WTC11 (cell line): ENCODE measurements around the gene COL1A1. TPM values are rescaled to one million over a fixed set of nuclear protein-coding genes. Genes with fewer than 3 reads are reported as not detected.

Source experiments
- ATAC-seq: fragments of 200-7000 bp; cut with Tn5 transposase; 2 replicates; pipeline ENCODE4 v1.10.0; 2021; ENCODE audit warnings: mild to moderate bottlenecking, moderate library complexity
- CTCF ChIA-PET: fragments of 300-600 bp; sonication (Branson Sonifier 250); formaldehyde crosslinking; loops from one replicate; lab custom pipeline; 2021; ENCODE audit warnings: antibody characterized with exemption; lab: Charles Lee
- POLR2A ChIA-PET: fragments of 350-600 bp; sonication (Branson Sonifier 250); formaldehyde crosslinking; loops from one replicate; lab custom pipeline; 2021; ENCODE audit warnings: antibody characterized with exemption; lab: Charles Lee
- DNase-seq: peaks from one replicate; pipeline ENCODE4 v3.0.0; 2021; ENCODE audit warnings: low spot score
- H3K27ac Mint-ChIP-seq: 2 replicates; pipeline ENCODE4 v1.8.0; 2021; ENCODE audit warnings: mixed read lengths
- H3K27me3 Mint-ChIP-seq: 2 replicates; pipeline ENCODE4 v1.8.0; 2021; ENCODE audit warnings: low read depth, mild to moderate bottlenecking, moderate library complexity, mixed read lengths
- H3K36me3 Mint-ChIP-seq: 2 replicates; pipeline ENCODE4 v1.8.0; 2021; ENCODE audit warnings: mixed read lengths
- H3K4me1 Mint-ChIP-seq: 2 replicates; pipeline ENCODE4 v1.8.0; 2022; ENCODE audit warnings: mixed read lengths
- H3K4me3 Mint-ChIP-seq: 2 replicates; pipeline ENCODE4 v1.8.0; 2021; ENCODE audit warnings: mild to moderate bottlenecking, moderate library complexity, mixed read lengths
- H3K9me3 Mint-ChIP-seq: 2 replicates; pipeline ENCODE4 v1.8.0; 2021; ENCODE audit warnings: mixed read lengths
- CBFB ChIP-seq: sonication (generic); formaldehyde crosslinking; IDR thresholded peaks from 2 replicates; pipeline ENCODE4 v1.8.1; 2022; ENCODE audit warnings: mild to moderate bottlenecking, low read depth, missing genetic modification reagents
- ESRRA ChIP-seq: sonication (generic); formaldehyde crosslinking; IDR thresholded peaks from 2 replicates; pipeline ENCODE4 v1.8.1; 2022; ENCODE audit warnings: mild to moderate bottlenecking, missing genetic modification reagents, borderline replicate concordance
- ETV6 ChIP-seq: sonication (generic); formaldehyde crosslinking; IDR thresholded peaks from 2 replicates; pipeline ENCODE4 v1.8.1; 2022; ENCODE audit warnings: mild to moderate bottlenecking, missing genetic modification reagents
- JAZF1 ChIP-seq: fragments of 250-450 bp; sonication (Bioruptor Pico); IDR thresholded peaks from 2 replicates; pipeline ENCODE4 v1.9.0; 2021; ENCODE audit warnings: moderate library complexity, mild to moderate bottlenecking, inconsistent platforms
- KAT7 ChIP-seq: sonication (generic); formaldehyde crosslinking; IDR thresholded peaks from 2 replicates; pipeline ENCODE4 v1.8.1; 2023; ENCODE audit warnings: missing genetic modification reagents, mild to moderate bottlenecking, borderline replicate concordance
- MXD4 ChIP-seq: fragments of 250-450 bp; sonication (Bioruptor Pico); IDR thresholded peaks from 2 replicates; pipeline ENCODE4 v1.8.0; 2021; ENCODE audit warnings: mild to moderate bottlenecking, moderate library complexity, borderline replicate concordance
- NR1H2 ChIP-seq: sonication (generic); formaldehyde crosslinking; IDR thresholded peaks from 2 replicates; pipeline ENCODE4 v1.9.0; 2021; ENCODE audit warnings: mild to moderate bottlenecking, moderate library complexity, missing genetic modification reagents
- OVOL2 ChIP-seq: fragments of 250-450 bp; sonication (Bioruptor Pico); IDR thresholded peaks from 2 replicates; pipeline ENCODE4 v1.9.0; 2021; ENCODE audit warnings: mild to moderate bottlenecking, borderline replicate concordance
- SOX15 ChIP-seq: fragments of 250-450 bp; sonication (Bioruptor Pico); IDR thresholded peaks from 2 replicates; pipeline ENCODE4 v1.9.0; 2021; ENCODE audit warnings: mild to moderate bottlenecking
- TCF7 ChIP-seq: sonication (generic); formaldehyde crosslinking; IDR thresholded peaks from 2 replicates; pipeline ENCODE4 v1.8.0; 2022; ENCODE audit warnings: mild to moderate bottlenecking, low read depth, missing genetic modification reagents, moderate library complexity
- ZNF121 ChIP-seq: sonication (generic); formaldehyde crosslinking; IDR thresholded peaks from 2 replicates; pipeline ENCODE4 v1.8.0; 2023; ENCODE audit warnings: missing genetic modification reagents
- ZNF232 ChIP-seq: sonication (generic); formaldehyde crosslinking; IDR thresholded peaks from 2 replicates; pipeline ENCODE4 v1.8.0; 2022; ENCODE audit warnings: mild to moderate bottlenecking, missing genetic modification reagents
- ZNF317 ChIP-seq: sonication (generic); formaldehyde crosslinking; IDR thresholded peaks from 2 replicates; pipeline ENCODE4 v1.8.1; 2023; ENCODE audit warnings: low read depth, mild to moderate bottlenecking, moderate library complexity, missing genetic modification reagents, borderline replicate concordance
- ZNF396 ChIP-seq: fragments of 250-450 bp; sonication (Bioruptor Pico); IDR thresholded peaks from 2 replicates; pipeline ENCODE4 v1.8.0; 2021; ENCODE audit warnings: mild to moderate bottlenecking, moderate library complexity, borderline replicate concordance
- ZNF416 ChIP-seq: fragments of 250-450 bp; sonication (Bioruptor Pico); IDR thresholded peaks from 2 replicates; pipeline ENCODE4 v1.9.0; 2021; ENCODE audit warnings: mild to moderate bottlenecking, inconsistent platforms
- total RNA-seq: library from RNA; stranded (reverse); gene quantifications from 3 replicates; pipeline ENCODE4 v1.2.3, GENCODE V29; 2021
- TF ChIP-seq, protein P1 (sequence below): sonication (generic); formaldehyde crosslinking; IDR thresholded peaks from 2 replicates; pipeline ENCODE4 v1.8.0; 2022; ENCODE audit warnings: mild to moderate bottlenecking, missing genetic modification reagents
- TF ChIP-seq, protein P2 (sequence below): sonication (generic); formaldehyde crosslinking; IDR thresholded peaks from 2 replicates; pipeline ENCODE4 v1.8.1; 2023; ENCODE audit warnings: mild to moderate bottlenecking, missing genetic modification reagents, borderline replicate concordance
- TF ChIP-seq, protein P3 (sequence below): fragments of 250-450 bp; sonication (Bioruptor Pico); IDR thresholded peaks from 2 replicates; pipeline ENCODE4 v1.9.0; 2021; ENCODE audit warnings: mild to moderate bottlenecking
- TF ChIP-seq, protein P4 (sequence below): sonication (generic); formaldehyde crosslinking; IDR thresholded peaks from 2 replicates; pipeline ENCODE4 v1.8.1; 2023; ENCODE audit warnings: mild to moderate bottlenecking, missing genetic modification reagents
- TF ChIP-seq, protein P5 (sequence below): sonication (generic); formaldehyde crosslinking; IDR thresholded peaks from 2 replicates; pipeline ENCODE4 v1.8.0; 2023; ENCODE audit warnings: missing genetic modification reagents, mild to moderate bottlenecking, borderline replicate concordance
- TF ChIP-seq, protein P6 (sequence below): sonication (generic); formaldehyde crosslinking; IDR thresholded peaks from 2 replicates; pipeline ENCODE4 v1.8.1; 2022; ENCODE audit warnings: low read depth, mild to moderate bottlenecking, moderate library complexity, missing genetic modification reagents, borderline replicate concordance

Gene COL1A1
- total RNA-seq, 1 experiment from 2014 or later, result 52.1 TPM

DNA sequence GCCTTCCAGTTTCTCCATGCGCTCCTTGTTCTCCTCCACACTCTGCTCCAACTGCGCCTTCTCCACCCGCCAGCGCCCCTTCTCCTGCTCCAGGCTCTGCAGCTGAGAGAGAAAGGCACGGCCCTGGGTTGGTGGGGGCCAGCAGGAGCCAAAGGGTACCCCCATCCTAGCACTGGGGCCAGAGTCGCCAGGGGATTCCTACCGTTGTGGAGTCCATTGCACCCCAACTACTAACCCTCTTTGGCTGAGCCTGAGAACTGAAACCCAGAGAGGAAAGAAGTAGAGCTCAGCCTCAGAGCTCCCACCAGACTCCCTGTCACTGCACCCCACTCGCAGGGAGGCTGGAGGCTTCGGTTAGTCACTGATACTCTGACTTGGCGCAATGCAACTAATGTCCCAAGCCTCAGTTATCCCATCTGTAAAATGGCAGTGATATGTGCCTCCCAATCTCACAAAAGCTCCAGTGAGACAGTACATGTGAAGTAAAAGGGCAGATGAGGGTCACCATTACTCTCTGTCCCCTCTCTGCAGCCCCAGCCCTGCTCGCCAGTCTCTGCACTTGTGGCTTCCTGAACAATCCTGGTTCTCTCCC, 65.2 kb downstream of the COL1A1 start:
- CTCF ChIA-PET, result interaction anchor here (0.7 to 1.9 kb wide), 9 partner anchors 10 to 261 kb away, joined by 3 to 10 read pairs (median 4); partner anchors contain the start of gene LRRC59
- H3K27me3 Mint-ChIP-seq, result peaks cover 12% of the 10 kb centered on the region
- POLR2A ChIA-PET, result no interaction called here

DNA sequence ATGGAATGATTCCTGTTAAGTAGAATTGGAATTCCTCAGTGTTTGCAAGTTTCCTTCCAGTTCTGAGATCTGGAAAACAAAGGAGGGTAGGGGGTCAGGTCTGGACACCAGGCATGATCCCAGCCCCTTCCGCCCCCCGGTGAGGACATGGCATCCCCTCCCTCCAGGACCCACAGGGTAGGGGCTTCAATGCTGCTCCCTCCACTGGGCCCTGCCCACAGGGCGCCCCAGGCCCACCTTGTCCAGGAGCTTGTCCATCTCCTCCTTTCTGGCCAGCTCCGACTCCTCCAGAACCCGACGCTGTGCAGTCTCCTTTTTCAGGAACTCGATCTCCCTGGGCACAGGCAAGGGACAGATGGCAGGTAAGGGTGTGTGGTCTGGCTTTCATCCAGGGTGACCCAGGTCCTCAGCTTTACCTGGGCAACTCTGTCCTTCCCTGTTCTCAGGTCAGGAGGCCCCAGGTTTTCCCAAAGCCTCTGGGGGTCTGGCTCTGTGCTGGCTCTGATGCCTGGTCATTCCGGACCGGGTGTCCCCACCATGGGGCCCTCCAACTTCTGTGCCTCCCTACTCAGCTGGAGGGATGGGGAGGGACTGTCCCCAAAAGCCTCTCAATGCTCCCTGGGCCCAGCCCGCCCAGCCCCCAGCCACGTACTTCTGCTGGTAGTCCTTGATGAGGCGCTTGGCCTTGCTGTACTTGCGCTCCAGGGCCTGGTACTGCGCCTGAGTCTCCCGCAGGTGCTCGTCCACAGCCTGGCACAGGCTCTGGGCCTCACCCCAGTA, 65.9 kb downstream of the COL1A1 start:
- Mint-ChIP-seq H3K27me3 (peaks cover 19% of the 10 kb centered on the region), H3K9me3 (no peaks in the 10 kb centered on the region), H3K4me1 (peaks cover 39% of the 10 kb centered on the region), H3K27ac (no peak overlapping the region), H3K36me3 (peaks cover 24% of the 10 kb centered on the region), H3K4me3 (no peak overlapping the region)
- POLR2A ChIA-PET, result no interaction called here
- DNase-seq, result no peak
- no peak for ATAC-seq
- CTCF ChIA-PET, result interaction anchor here (1.0 to 1.9 kb wide), 6 partner anchors 10 to 41 kb away, joined by 3 to 10 read pairs (median 6); no protein-coding TSS in a partner anchor
- TF ChIP-seq, protein P1, sequence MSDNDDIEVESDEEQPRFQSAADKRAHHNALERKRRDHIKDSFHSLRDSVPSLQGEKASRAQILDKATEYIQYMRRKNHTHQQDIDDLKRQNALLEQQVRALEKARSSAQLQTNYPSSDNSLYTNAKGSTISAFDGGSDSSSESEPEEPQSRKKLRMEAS (CRISPR knock-in tag), result no peak
- TF ChIP-seq CBFB (CRISPR knock-in tag) (no peak), TCF7 (CRISPR knock-in tag) (no peak), ZNF232 (CRISPR knock-in tag) (no peak), ZNF317 (CRISPR knock-in tag) (no peak), ZNF396 (CRISPR knock-in tag) (no peak), KAT7 (no peak), NR1H2 (no peak), SOX15 (CRISPR knock-in tag) (no peak), ETV6 (CRISPR knock-in tag) (no peak), OVOL2 (no peak), ESRRA (CRISPR knock-in tag) (no peak)
- TF ChIP-seq, protein P2, sequence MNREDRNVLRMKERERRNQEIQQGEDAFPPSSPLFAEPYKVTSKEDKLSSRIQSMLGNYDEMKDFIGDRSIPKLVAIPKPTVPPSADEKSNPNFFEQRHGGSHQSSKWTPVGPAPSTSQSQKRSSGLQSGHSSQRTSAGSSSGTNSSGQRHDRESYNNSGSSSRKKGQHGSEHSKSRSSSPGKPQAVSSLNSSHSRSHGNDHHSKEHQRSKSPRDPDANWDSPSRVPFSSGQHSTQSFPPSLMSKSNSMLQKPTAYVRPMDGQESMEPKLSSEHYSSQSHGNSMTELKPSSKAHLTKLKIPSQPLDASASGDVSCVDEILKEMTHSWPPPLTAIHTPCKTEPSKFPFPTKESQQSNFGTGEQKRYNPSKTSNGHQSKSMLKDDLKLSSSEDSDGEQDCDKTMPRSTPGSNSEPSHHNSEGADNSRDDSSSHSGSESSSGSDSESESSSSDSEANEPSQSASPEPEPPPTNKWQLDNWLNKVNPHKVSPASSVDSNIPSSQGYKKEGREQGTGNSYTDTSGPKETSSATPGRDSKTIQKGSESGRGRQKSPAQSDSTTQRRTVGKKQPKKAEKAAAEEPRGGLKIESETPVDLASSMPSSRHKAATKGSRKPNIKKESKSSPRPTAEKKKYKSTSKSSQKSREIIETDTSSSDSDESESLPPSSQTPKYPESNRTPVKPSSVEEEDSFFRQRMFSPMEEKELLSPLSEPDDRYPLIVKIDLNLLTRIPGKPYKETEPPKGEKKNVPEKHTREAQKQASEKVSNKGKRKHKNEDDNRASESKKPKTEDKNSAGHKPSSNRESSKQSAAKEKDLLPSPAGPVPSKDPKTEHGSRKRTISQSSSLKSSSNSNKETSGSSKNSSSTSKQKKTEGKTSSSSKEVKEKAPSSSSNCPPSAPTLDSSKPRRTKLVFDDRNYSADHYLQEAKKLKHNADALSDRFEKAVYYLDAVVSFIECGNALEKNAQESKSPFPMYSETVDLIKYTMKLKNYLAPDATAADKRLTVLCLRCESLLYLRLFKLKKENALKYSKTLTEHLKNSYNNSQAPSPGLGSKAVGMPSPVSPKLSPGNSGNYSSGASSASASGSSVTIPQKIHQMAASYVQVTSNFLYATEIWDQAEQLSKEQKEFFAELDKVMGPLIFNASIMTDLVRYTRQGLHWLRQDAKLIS, result no peak
- TF ChIP-seq, protein P3, sequence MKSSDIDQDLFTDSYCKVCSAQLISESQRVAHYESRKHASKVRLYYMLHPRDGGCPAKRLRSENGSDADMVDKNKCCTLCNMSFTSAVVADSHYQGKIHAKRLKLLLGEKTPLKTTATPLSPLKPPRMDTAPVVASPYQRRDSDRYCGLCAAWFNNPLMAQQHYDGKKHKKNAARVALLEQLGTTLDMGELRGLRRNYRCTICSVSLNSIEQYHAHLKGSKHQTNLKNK (CRISPR knock-in tag), result no peak
- TF ChIP-seq, protein P4, sequence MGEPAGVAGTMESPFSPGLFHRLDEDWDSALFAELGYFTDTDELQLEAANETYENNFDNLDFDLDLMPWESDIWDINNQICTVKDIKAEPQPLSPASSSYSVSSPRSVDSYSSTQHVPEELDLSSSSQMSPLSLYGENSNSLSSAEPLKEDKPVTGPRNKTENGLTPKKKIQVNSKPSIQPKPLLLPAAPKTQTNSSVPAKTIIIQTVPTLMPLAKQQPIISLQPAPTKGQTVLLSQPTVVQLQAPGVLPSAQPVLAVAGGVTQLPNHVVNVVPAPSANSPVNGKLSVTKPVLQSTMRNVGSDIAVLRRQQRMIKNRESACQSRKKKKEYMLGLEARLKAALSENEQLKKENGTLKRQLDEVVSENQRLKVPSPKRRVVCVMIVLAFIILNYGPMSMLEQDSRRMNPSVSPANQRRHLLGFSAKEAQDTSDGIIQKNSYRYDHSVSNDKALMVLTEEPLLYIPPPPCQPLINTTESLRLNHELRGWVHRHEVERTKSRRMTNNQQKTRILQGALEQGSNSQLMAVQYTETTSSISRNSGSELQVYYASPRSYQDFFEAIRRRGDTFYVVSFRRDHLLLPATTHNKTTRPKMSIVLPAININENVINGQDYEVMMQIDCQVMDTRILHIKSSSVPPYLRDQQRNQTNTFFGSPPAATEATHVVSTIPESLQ (CRISPR knock-in tag), result no peak

More for the DNA sequence above, 65.2 kb downstream of the COL1A1 start:
- ATAC-seq, result no peak
- H3K27ac Mint-ChIP-seq, result no peak overlapping the region
- peaks cover 27% of the 10 kb centered on the region for H3K36me3 Mint-ChIP-seq
- no peak overlapping the region for H3K4me3 Mint-ChIP-seq
- peaks cover 32% of the 10 kb centered on the region for H3K4me1 Mint-ChIP-seq
- H3K9me3 Mint-ChIP-seq, result no peaks in the 10 kb centered on the region
- no peak for DNase-seq
- TF ChIP-seq, protein P5, sequence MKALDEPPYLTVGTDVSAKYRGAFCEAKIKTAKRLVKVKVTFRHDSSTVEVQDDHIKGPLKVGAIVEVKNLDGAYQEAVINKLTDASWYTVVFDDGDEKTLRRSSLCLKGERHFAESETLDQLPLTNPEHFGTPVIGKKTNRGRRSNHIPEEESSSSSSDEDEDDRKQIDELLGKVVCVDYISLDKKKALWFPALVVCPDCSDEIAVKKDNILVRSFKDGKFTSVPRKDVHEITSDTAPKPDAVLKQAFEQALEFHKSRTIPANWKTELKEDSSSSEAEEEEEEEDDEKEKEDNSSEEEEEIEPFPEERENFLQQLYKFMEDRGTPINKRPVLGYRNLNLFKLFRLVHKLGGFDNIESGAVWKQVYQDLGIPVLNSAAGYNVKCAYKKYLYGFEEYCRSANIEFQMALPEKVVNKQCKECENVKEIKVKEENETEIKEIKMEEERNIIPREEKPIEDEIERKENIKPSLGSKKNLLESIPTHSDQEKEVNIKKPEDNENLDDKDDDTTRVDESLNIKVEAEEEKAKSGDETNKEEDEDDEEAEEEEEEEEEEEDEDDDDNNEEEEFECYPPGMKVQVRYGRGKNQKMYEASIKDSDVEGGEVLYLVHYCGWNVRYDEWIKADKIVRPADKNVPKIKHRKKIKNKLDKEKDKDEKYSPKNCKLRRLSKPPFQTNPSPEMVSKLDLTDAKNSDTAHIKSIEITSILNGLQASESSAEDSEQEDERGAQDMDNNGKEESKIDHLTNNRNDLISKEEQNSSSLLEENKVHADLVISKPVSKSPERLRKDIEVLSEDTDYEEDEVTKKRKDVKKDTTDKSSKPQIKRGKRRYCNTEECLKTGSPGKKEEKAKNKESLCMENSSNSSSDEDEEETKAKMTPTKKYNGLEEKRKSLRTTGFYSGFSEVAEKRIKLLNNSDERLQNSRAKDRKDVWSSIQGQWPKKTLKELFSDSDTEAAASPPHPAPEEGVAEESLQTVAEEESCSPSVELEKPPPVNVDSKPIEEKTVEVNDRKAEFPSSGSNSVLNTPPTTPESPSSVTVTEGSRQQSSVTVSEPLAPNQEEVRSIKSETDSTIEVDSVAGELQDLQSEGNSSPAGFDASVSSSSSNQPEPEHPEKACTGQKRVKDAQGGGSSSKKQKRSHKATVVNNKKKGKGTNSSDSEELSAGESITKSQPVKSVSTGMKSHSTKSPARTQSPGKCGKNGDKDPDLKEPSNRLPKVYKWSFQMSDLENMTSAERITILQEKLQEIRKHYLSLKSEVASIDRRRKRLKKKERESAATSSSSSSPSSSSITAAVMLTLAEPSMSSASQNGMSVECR (CRISPR knock-in tag), result no peak
- no peak for TF ChIP-seq ZNF121 (CRISPR knock-in tag)
- TF ChIP-seq, protein P6, sequence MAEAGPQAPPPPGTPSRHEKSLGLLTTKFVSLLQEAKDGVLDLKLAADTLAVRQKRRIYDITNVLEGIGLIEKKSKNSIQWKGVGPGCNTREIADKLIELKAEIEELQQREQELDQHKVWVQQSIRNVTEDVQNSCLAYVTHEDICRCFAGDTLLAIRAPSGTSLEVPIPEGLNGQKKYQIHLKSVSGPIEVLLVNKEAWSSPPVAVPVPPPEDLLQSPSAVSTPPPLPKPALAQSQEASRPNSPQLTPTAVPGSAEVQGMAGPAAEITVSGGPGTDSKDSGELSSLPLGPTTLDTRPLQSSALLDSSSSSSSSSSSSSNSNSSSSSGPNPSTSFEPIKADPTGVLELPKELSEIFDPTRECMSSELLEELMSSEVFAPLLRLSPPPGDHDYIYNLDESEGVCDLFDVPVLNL, result no peak
- TF ChIP-seq MXD4, result no peak
- no peak for TF ChIP-seq OVOL2
- TF ChIP-seq ZNF317 (CRISPR knock-in tag), result no peak
- TF ChIP-seq ZNF416, result no peak
- TF ChIP-seq JAZF1 (CRISPR knock-in tag), result no peak
